Esophagus squamous epithelium (tissue), 5 donors: ENCODE data around the gene AAGAB. TPM values are rescaled to one million over a fixed set of nuclear protein-coding genes. Genes with fewer than 3 reads are reported as not detected.
A peak's percentile ranks its signal among the peaks of the same experiment; 100 is the strongest.
"Not testable (repeated sequence)": the region's sequence is repeated elsewhere in the genome, so short reads cannot be mapped to it uniquely, and the experiment has no call there.

Source experiments
- DNase-seq: peaks from one replicate; lab custom pipeline; 2025; lab: John Stamatoyannopoulos, UW
- H3K27ac ChIP-seq, 4 donors: fragments of 200-600 bp; sonication (generic); one replicate each; pipeline ENCODE4 v1.5.1; 2016 to 2019; ENCODE audit warnings: mild to moderate bottlenecking in 1 of 4
- H3K27me3 ChIP-seq, 4 donors: fragments of 200-600 bp; sonication (generic); 1 replicate in 3 of 4; 2 replicates in 1 of 4; pipeline versions ENCODE4 v1.5.1 to v1.6.0; 2017 to 2021; ENCODE audit warnings: antibody characterized with exemption in 1 of 4
- H3K36me3 ChIP-seq, 3 donors: fragments of 200-600 bp; sonication (generic); one replicate each; pipeline ENCODE4 v1.5.1; 2016 to 2019
- H3K4me1 ChIP-seq, 3 donors: fragments of 200-600 bp; sonication (generic); one replicate each; pipeline ENCODE4 v1.5.1; 2017 to 2019
- H3K4me3 ChIP-seq, 4 donors: fragments of 200-600 bp; sonication (generic); 1 replicate in 3 of 4; 2 replicates in 1 of 4; pipeline ENCODE4 v1.5.1; 2016 to 2019; ENCODE audit warnings: mild to moderate bottlenecking in 2 of 4, moderate library complexity in 1 of 4
- H3K9me3 ChIP-seq, 3 donors: fragments of 200-600 bp; sonication (generic); one replicate each; pipeline ENCODE4 v1.5.1; 2016 to 2019
- CTCF ChIP-seq, 6 experiments: fragments of 450-650 bp in 4 of 6; fragments of 200-600 bp in 2 of 6; sonication (generic) in 2 of 6; IDR thresholded peaks; one replicate each; pipeline ENCODE4 v1.5.1; 2016 to 2019; ENCODE audit warnings: antibody characterized with exemption in 6 of 6, mild to moderate bottlenecking in 4 of 6, moderate library complexity in 4 of 6
- POLR2A ChIP-seq, 4 donors: fragments of 450-650 bp; IDR thresholded peaks; one replicate each; pipeline ENCODE4 v1.6.1; 2017; ENCODE audit warnings: antibody characterized with exemption in 4 of 4, mild to moderate bottlenecking in 4 of 4, moderate library complexity in 3 of 4
- WGBS, 2 donors: methylation state at CpG; one replicate each; pipeline ENCODE4 v1.1.5; 2018; 5-methylcytosine and 5-hydroxymethylcytosine counted together
- intact Hi-C: fragments of 100-400 bp; cut with DNase I; formaldehyde crosslinking; loops from one replicate; pipeline ENCODE4 v1.15.0; 2022
- total RNA-seq, 4 donors: library from RNA; depleted of rRNA; stranded (reverse); fragments of >200 nt; gene quantifications; one replicate each; pipeline ENCODE4 v1.1.0, GENCODE V29; 2016
- donor health status: DM: yes; HTN: yes; CAD: no.

AAGAB gene
- total RNA-seq, 4 donors from 2014 or later, result 16.7 to 35.6 (median 31.4) TPM

GRCh38 chr15:67259806-67260205 is 5.3 kb upstream of the AAGAB start:
- DNase-seq, result no peak
- Histone ChIP-seq H3K4me1 (peaks cover 0 to 6% (median 0%) of the 10 kb centered on the region in 3 donors), H3K36me3 (no peaks in the 10 kb centered on the region), H3K4me3 (no peak overlapping the region), H3K9me3 (no peaks in the 10 kb centered on the region), H3K27me3 (no peaks in the 10 kb centered on the region), H3K27ac (no peak overlapping the region)
- intact Hi-C loops, result no loop called here
- TF ChIP-seq POLR2A (IDR thresholded peaks at IDR 0.05) (no peak), CTCF (IDR thresholded peaks at IDR 0.05) (no peak)

- H3K36me3 ChIP-seq, result no peaks in the 10 kb centered on the region
- peaks cover 0 to 6% (median 0%) of the 10 kb centered on the region in 3 donors for H3K4me1 ChIP-seq
- H3K9me3 ChIP-seq, result no peaks in the 10 kb centered on the region
- no peak for DNase-seq
- intact Hi-C loops, result no loop called here
- TF ChIP-seq CTCF (IDR thresholded peaks at IDR 0.05), result no peak
- no peak overlapping the region for H3K4me3 ChIP-seq
- H3K27me3 ChIP-seq, result no peaks in the 10 kb centered on the region
- no peak overlapping the region for H3K27ac ChIP-seq
Measured at GRCh38 chr15:67259379-67259778, 4.9 kb upstream of the AAGAB start.

GRCh38 chr15:67258412-67258811 is 4.0 kb upstream of the AAGAB start:
- intact Hi-C loops, DNase-seq, H3K4me3 ChIP-seq, H3K36me3 ChIP-seq, H3K9me3 ChIP-seq, H3K27me3 ChIP-seq, H3K27ac ChIP-seq: not testable (repeated sequence)
- WGBS, 2 donors, result 83 to 93% methylated on average over 3 of the region's 3 CpGs
- peaks cover 4 to 12% (median 6%) of the 10 kb centered on the region in 3 donors for H3K4me1 ChIP-seq

DNA sequence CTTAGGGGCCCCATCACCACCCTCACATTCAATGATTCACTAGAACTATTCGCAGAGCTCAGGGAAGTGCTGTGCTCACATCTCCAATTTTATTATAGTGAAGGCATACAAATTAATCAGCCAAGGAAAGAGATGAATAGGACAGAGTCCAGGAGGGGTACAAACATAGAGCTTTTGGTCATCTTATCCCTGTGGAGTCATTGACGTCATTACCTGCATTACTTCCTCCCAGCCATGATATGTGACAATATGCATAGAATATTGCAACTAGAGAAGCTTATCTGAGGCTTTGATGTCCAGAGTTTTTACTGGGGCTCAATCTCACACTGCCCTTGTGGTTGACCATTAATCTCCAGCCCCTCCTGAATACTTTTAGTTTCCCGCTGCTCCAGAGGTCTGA is 1.6 kb upstream of the AAGAB start:
- Histone ChIP-seq H3K9me3 (no peaks in the 10 kb centered on the region), H3K4me1 (peaks cover 12 to 30% (median 13%) of the 10 kb centered on the region in 3 donors), H3K27me3 (no peaks in the 10 kb centered on the region), H3K4me3 (no peak overlapping the region), H3K27ac (no peak overlapping the region), H3K36me3 (no peaks in the 10 kb centered on the region)
- TF ChIP-seq CTCF (IDR thresholded peaks at IDR 0.05), result no peak
- TF ChIP-seq POLR2A (IDR thresholded peaks at IDR 0.05), result no peak
- intact Hi-C loops, result no loop called here
- 78 to 87% methylated on average over 3 of the region's 3 CpGs for WGBS, 2 donors
- DNase-seq, result no peak

GRCh38 chr15:67253549-67254237 is 768 bp downstream of the AAGAB start:
- H3K27ac ChIP-seq, result peak overlapping the region; percentile 88 to 91 (median 90)
- peak overlapping the region; percentile 58 to 89 (median 74) for H3K4me3 ChIP-seq
- intact Hi-C loops, result no loop called here
- DNase-seq, result no peak
- no peaks in the 10 kb centered on the region for H3K36me3 ChIP-seq
- H3K27me3 ChIP-seq, result no peaks in the 10 kb centered on the region
- 23% methylated on average over 15 of the region's 15 CpGs for WGBS, 2 donors
- no peaks in the 10 kb centered on the region for H3K9me3 ChIP-seq
- no peak for TF ChIP-seq CTCF (IDR thresholded peaks at IDR 0.05)
- no peak for TF ChIP-seq POLR2A (IDR thresholded peaks at IDR 0.05)
- H3K4me1 ChIP-seq, result peaks cover 12 to 30% (median 13%) of the 10 kb centered on the region in 3 donors
